Fibroblast of lung (primary cell): ENCODE measurements around the gene MBNL1. TPM values are rescaled to one million over a fixed set of nuclear protein-coding genes. Genes with fewer than 3 reads are reported as not detected.

Experiments
- DNase-seq, 2 donors: peaks; one replicate each; pipeline versions ENCODE4 v3.0.0 to v3.0.0-alpha.2; 2010; ENCODE audit warnings: low read depth in 2 of 2
- H2AFZ ChIP-seq: 2 replicates; pipeline ENCODE4 v1.5.1; 2012; ENCODE audit warnings: low read length, control low read depth, inconsistent platforms
- H3K27ac ChIP-seq: 2 replicates; pipeline ENCODE4 v1.5.1; 2011; ENCODE audit warnings: low read length, control low read depth; ENCODE audit not compliant: insufficient read depth
- H3K27me3 ChIP-seq: 2 replicates; pipeline ENCODE4 v1.5.1; 2011; ENCODE audit warnings: mild to moderate bottlenecking, low read length; ENCODE audit not compliant: control insufficient read depth, insufficient read depth
- H3K36me3 ChIP-seq: 2 replicates; pipeline ENCODE4 v1.5.1; 2011; ENCODE audit warnings: low read length; ENCODE audit not compliant: control insufficient read depth, insufficient read depth
- H3K4me1 ChIP-seq: 2 replicates; pipeline ENCODE4 v1.5.1; 2011; ENCODE audit warnings: low read length; ENCODE audit not compliant: control insufficient read depth, insufficient read depth; ENCODE audit errors: extremely low read depth
- H3K4me2 ChIP-seq: 2 replicates; pipeline ENCODE4 v1.5.1; 2011; ENCODE audit warnings: low read length, control low read depth; ENCODE audit not compliant: insufficient read depth; ENCODE audit errors: extremely low read depth
- H3K4me3 ChIP-seq, 4 experiments: fragments of 200-600 bp in 1 of 4; sonication (generic) in 1 of 4; replicated peaks in 1 of 4; 2 replicates each; pipeline ENCODE4 v1.5.1; 2011 to 2016; ENCODE audit warnings: low read length in 4 of 4, low read depth in 3 of 4, mild to moderate bottlenecking in 3 of 4, control low read depth in 2 of 4, inconsistent platforms in 1 of 4, mixed read lengths in 1 of 4; ENCODE audit not compliant: insufficient read depth in 1 of 4; ENCODE audit errors: control extremely low read depth in 1 of 4
- H3K79me2 ChIP-seq: 2 replicates; pipeline ENCODE4 v1.5.1; 2012; ENCODE audit warnings: mild to moderate bottlenecking, low read length, inconsistent platforms; ENCODE audit not compliant: control insufficient read depth, insufficient read depth
- H3K9ac ChIP-seq: 2 replicates; pipeline ENCODE4 v1.5.1; 2011; ENCODE audit warnings: mild to moderate bottlenecking, low read length, control low read depth; ENCODE audit not compliant: insufficient read depth
- H3K9me3 ChIP-seq: 2 replicates; pipeline ENCODE4 v1.5.1; 2012; ENCODE audit warnings: low read depth, low read length; ENCODE audit not compliant: control insufficient read depth, insufficient read depth
- H4K20me1 ChIP-seq: 2 replicates; pipeline ENCODE4 v1.5.1; 2011; ENCODE audit warnings: low read length; ENCODE audit not compliant: control insufficient read depth, insufficient read depth; ENCODE audit errors: extremely low read depth
- EZH2 ChIP-seq: IDR thresholded peaks from 2 replicates; pipeline ENCODE4 v1.5.1; 2012; ENCODE audit warnings: low read length, control low read depth, mild to moderate bottlenecking; ENCODE audit errors: missing control alignments
- polyA plus RNA-seq, 2 donors: library from polyadenylated mRNA; depleted of rRNA in 1 of 2; stranded (reverse) in 1 of 2; unstranded in 1 of 2; fragments of >200 nt; gene quantifications; 2 replicates each; pipeline ENCODE4 v1.2.1, GENCODE V29; 2011 to 2012; ENCODE audit warnings: missing spikeins in 1 of 2
- total RNA-seq: library from RNA; depleted of rRNA; stranded (reverse); fragments of >200 nt; gene quantifications from 2 replicates; pipeline ENCODE4 v1.2.1, GENCODE V29; 2014
- TF ChIP-seq, protein P1 (sequence below), 2 donors: IDR thresholded peaks in 1 of 2; conservative IDR thresholded peaks in 1 of 2; 1 replicate in 1 of 2; 2 replicates in 1 of 2; pipeline ENCODE4 v1.5.1; 2011 to 2012; ENCODE audit warnings: low read length in 2 of 2, control low read depth in 1 of 2, inconsistent platforms in 1 of 2, low read depth in 1 of 2, mild to moderate bottlenecking in 1 of 2

Gene MBNL1
- total and polyA plus RNA-seq, 2 donors (not counting 1 experiment from before 2014, with no cell fraction given), result 150 to 213 TPM

DNA sequence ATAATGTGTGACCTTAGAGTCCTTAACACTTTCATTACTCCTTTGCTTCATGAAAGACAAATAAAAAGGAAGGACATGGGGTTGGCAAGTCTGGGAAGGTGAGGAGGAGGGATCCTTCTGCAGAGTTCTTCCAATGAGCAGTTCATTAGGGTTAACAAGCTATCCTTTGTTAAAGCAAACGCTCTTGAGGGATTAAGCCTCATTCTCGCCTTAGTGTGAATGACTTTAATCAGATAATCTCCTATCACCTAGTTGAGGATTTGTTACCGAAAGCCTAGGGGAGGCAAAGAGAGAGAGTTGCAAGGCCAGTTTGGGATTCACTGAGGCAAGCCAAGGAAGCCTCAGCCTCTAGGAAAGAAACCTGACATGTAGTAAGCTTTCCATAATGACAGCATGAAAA, 7.4 kb upstream of the MBNL1 start:
- Histone ChIP-seq H3K79me2 (no peaks in the 10 kb centered on the region), H3K9ac (no peak overlapping the region), H3K4me2 (no peak overlapping the region), H3K4me3 (no peak overlapping the region), H2AFZ (no peak overlapping the region), H3K36me3 (no peaks in the 10 kb centered on the region), H3K27ac (no peak overlapping the region), H3K9me3 (no peaks in the 10 kb centered on the region), H3K27me3 (no peaks in the 10 kb centered on the region), H3K4me1 (peaks cover 9% of the 10 kb centered on the region), H4K20me1 (no peaks in the 10 kb centered on the region)
- no peak for DNase-seq
- TF ChIP-seq EZH2, result no peak

GRCh38 chr3:152263711-152264110, 5.0 kb upstream of the MBNL1 start:
- H3K79me2 ChIP-seq, result peaks cover 14% of the 10 kb centered on the region
- H3K4me2 ChIP-seq, result no peak overlapping the region
- no peak overlapping the region for H2AFZ ChIP-seq
- no peaks in the 10 kb centered on the region for H4K20me1 ChIP-seq
- H3K27ac ChIP-seq, result no peak overlapping the region
- no peak overlapping the region for H3K9ac ChIP-seq
- no peaks in the 10 kb centered on the region for H3K36me3 ChIP-seq
- H3K4me3 ChIP-seq, result no peak overlapping the region
- H3K4me1 ChIP-seq, result peaks cover 18% of the 10 kb centered on the region
- no peaks in the 10 kb centered on the region for H3K27me3 ChIP-seq
- TF ChIP-seq EZH2, result no peak
- TF ChIP-seq, protein P1, sequence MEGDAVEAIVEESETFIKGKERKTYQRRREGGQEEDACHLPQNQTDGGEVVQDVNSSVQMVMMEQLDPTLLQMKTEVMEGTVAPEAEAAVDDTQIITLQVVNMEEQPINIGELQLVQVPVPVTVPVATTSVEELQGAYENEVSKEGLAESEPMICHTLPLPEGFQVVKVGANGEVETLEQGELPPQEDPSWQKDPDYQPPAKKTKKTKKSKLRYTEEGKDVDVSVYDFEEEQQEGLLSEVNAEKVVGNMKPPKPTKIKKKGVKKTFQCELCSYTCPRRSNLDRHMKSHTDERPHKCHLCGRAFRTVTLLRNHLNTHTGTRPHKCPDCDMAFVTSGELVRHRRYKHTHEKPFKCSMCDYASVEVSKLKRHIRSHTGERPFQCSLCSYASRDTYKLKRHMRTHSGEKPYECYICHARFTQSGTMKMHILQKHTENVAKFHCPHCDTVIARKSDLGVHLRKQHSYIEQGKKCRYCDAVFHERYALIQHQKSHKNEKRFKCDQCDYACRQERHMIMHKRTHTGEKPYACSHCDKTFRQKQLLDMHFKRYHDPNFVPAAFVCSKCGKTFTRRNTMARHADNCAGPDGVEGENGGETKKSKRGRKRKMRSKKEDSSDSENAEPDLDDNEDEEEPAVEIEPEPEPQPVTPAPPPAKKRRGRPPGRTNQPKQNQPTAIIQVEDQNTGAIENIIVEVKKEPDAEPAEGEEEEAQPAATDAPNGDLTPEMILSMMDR (conservative IDR thresholded peaks at IDR 0.05 in 1 of 2, IDR thresholded peaks at IDR 0.05 in 1 of 2; ENCODE audit: low read depth in 1 of 2, low read length in 2 of 2), result no peak
- H3K9me3 ChIP-seq, result no peaks in the 10 kb centered on the region
- no peak for DNase-seq

- H3K79me2 ChIP-seq, result peaks cover 21% of the 10 kb centered on the region
- no peak overlapping the region for H2AFZ ChIP-seq
- no peaks in the 10 kb centered on the region for H3K9me3 ChIP-seq
- TF ChIP-seq, protein P1 (conservative IDR thresholded peaks at IDR 0.05 in 1 of 2, IDR thresholded peaks at IDR 0.05 in 1 of 2; ENCODE audit: low read depth in 1 of 2, low read length in 2 of 2), result no peak
- TF ChIP-seq EZH2, result no peak
- DNase-seq, result no peak
- no peaks in the 10 kb centered on the region for H3K27me3 ChIP-seq
- H4K20me1 ChIP-seq, result no peaks in the 10 kb centered on the region
- no peaks in the 10 kb centered on the region for H3K36me3 ChIP-seq
- no peak overlapping the region for H3K27ac ChIP-seq
- peaks cover 15% of the 10 kb centered on the region for H3K4me1 ChIP-seq
- no peak overlapping the region for H3K4me2 ChIP-seq
- H3K4me3 ChIP-seq, result no peak overlapping the region
- no peak overlapping the region for H3K9ac ChIP-seq
These were observed 4.4 kb upstream of the MBNL1 start for GRCh38 chr3:152264378-152264777.
